ENCODE results near the gene DSCAM.
"Not testable (repeated sequence)": the region's sequence is repeated elsewhere in the genome, so short reads cannot be mapped to it uniquely, and the experiment has no call there.

Gene DSCAM

DNA sequence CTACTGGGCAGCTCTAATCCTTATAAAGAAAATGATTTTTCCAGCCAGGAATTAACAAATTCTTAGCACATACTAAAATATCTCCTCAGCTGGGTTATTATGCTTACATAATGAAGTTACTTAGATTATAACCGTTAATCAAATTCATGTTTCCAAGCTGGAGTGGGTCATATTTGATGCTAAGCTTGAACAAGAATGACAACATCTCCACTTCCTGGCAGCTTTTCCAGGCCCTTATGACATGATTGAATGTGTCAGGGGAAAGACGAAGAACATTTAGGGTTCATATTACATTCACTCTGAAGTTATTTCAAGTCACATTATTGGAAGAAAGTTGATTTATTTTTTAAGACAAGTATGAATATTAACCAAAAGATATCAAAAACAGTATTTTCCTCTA is 646.0 kb downstream of the DSCAM start:
- DNase-seq: no peak

- DNase-seq: no peak
Measured at GRCh38 chr21:40200126-40200525, 646.8 kb downstream of the DSCAM start.

GRCh38 chr21:40194185-40194980 is 652.6 kb downstream of the DSCAM start:
- DNase-seq: no peak

GRCh38 chr21:40191616-40192015 is 655.3 kb downstream of the DSCAM start:
- DNase-seq: no peak

- no peak for DNase-seq
Measured at GRCh38 chr21:40191196-40191595, 655.8 kb downstream of the DSCAM start.

DNA sequence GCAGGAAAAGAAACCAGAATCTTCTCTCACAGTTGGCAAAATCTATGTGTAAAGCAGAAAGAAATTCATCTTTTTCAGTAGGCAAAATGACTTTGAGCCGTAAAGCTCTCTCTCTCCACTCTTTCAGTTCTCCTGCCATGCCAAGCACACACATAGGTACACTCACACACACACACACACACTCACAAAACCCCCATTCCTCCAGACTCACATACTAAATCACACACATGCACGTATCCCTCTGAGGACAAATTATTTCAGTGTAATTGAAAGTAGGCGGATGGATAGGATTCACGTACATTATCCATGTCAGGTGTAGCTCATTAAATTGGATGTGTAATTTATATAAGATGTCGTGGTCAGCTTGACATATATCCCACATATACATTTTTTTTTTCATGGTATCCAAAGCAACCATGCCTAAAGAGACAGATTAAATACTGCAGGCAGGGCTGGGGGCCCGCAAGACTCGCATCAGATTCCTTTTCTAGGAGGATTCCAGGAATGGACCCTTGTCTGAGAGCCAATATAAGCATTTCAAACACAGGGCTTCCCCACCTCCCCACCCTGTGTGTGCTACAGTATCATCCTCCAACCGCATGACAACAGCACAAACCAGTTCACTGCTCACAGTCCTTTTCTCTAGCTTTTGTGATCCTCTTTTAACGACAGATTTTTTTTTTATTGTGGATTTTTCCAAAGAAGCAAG is 658.9 kb downstream of the DSCAM start:
- no peak for DNase-seq

GRCh38 chr21:40187244-40187643 is 659.7 kb downstream of the DSCAM start:
- DNase-seq: no peak

DNA sequence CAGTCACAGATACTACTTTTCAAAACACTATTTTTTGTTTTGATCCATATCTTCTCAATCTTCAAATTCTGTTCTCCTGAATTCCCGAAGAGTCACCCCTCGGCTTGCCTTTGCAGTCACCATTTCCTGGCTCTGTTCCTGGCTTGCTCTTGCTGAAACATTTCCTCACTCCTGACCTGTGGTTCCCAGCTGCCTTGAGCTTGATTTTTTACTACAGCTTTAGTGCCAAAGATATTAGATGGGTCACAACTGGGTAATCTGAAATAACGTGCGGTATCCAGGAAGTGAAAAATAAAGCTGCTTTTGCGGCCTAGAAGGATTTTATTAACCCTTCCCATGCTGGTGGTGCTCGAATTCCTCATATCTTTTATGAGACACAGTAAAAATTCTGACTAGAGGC is 660.9 kb downstream of the DSCAM start:
- no peak for DNase-seq

- no peak for DNase-seq
Measured at GRCh38 chr21:40185208-40185607, 661.8 kb downstream of the DSCAM start.

- DNase-seq: not testable (repeated sequence)
Measured at GRCh38 chr21:40182491-40182890, 664.5 kb downstream of the DSCAM start.

DNA sequence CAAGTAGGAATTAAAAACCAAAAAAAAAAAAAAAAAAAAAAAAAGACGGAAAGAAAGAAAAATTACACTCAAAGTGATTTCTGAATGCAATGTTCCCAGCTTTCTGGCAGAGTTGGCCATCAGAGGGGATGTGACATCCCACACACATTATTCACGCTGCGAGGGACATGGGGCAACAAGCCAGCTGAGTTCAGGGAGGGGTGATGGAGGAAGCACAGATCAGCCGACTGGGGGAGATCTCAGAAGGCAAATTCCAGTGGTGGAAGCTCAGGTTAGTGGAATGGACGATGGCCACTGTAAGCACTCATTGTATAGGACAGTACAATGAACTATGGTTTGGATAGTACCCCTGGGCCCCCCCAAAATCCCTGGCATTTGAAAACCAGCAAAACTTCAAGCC is 667.8 kb downstream of the DSCAM start:
- no peak for DNase-seq

GRCh38 chr21:40178726-40179125 is 668.2 kb downstream of the DSCAM start:
- DNase-seq: no peak

DNA sequence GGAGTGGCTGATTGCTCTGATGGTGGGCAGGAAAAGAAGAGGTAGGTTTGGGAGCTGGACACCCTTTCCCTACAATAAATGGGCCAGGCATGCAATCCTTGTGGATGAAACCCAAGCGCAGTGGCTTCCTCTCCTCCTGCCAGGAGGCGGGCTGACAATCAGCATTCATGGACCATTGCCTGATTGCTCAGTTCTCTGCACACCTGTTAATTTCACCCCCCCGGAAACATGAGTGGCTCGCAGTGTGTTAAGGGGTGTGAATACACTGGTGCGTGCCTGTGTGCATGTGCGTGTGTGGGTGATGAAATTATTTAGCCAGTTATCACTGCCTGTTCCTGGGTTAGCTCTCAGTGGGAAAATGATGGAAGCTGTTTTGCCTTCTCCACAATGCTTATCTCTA is 669.0 kb downstream of the DSCAM start:
- no peak for DNase-seq

- peak; percentile 34 for DNase-seq
Measured at GRCh38 chr21:40176724-40177123, 670.2 kb downstream of the DSCAM start.

DNA sequence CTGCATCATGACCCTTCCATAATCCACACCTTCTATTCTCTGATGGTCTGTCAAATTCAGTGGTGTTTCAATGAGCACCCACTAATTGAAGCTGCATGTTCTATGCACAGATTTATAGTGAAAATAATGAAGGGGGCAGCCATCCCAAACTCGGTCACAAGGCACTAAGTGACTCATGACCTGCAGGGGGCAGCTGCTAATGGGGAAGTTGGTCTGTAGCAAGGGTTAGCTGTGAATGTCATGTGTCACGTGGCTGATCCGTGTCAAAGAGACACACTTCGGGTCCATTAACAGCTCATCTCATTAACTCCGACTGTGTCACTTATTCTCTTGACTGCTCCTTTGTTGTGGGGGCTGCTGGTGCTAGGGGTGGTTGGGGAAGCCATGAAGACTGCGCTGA is 673.1 kb downstream of the DSCAM start:
- DNase-seq: no peak

DNA sequence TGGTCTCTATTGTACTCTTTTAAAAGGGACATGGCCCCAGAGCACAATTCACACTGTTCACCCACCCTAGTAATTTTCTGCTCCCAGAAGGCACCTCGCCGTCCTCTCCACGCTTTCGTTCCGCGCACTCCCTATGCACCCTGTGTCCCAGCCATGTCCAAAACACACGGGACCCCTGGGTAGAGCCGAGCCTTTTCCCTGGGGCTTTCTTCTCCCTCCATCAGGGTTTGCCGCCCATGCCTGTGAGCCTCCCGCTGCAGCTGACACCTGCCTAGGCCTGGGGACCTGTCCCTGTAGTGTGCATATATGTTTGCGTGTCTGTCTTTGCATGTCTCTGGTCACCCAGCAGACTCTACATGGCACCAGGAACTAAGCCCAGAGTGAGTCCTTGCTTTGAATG is 677.0 kb downstream of the DSCAM start:
- no peak for DNase-seq

- DNase-seq: no peak
Measured at GRCh38 chr21:40166291-40166843, 680.6 kb downstream of the DSCAM start.

DNA sequence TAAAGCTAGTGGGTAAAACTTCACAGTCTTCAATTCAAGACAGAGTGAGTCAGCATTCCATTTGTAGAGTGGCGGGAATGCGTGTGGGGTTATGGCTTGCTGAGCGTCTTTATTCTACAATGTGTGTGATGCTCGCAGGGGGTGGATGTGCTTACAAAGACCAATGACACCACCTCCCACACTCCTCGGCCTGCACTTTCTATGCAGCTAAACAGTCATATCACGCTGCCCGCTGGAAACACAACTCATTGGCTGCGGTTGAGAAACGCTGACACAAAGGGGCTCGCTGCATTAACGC is 681.2 kb downstream of the DSCAM start:
- no peak for DNase-seq

DNA sequence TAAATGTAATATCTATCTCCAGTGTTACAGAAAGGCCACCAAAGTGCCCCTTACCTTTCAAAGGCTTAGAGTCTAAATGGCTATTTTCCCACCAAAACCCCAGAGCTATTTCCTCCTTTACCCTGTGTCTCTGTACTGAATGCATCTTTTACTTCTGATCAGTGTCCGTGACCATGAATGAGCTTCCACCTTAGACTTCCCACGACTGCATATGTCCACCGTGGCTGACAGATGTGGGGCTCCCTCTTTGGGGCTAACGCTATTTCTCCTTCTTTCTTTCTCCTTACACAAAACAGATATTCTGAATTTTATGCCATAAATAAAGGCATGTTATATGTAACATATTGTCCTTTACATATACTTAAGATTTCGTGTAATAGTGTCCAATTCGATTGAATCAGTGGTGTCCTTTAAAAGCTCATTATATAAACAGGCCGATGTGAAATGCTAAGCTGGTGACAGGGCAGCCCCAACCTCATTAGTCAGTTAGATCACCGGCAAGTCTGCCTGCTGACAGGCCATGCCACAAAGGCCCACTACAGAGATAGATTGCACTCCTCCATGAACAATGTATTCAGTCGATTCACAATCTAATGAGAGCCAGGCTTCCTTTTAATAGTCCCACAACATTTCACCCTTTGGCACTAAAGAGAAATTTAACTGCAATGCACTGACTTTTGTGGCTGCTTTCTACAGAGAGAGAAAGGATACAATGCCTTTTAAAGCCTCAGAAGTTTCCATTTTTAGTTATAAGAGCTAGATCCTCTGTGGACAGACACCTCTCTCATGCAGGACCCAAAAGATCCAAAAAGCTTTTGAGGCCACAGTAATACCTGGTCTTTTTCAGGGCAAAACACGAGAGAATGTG is 681.8 kb downstream of the DSCAM start:
- DNase-seq: no peak

DNA sequence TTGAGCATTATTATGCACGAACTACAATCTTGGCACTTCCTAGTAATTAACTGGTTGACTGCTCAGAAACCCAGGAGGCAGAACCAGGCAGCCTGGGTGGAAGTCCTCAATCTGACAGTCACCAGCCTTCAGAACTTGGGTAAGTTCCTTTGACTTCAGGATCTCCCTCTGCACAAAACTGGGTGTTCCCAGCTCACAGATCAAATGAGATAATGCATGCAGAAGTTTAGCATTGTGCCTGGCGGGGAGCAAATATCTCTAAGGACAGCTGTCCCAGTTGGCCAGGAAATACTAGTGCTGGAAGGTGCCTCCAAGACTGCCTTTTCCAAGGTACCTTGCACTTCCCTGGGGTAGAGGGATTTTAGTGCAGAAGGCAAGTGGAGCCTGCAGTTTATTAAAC is 684.9 kb downstream of the DSCAM start:
- no peak for DNase-seq

DNA sequence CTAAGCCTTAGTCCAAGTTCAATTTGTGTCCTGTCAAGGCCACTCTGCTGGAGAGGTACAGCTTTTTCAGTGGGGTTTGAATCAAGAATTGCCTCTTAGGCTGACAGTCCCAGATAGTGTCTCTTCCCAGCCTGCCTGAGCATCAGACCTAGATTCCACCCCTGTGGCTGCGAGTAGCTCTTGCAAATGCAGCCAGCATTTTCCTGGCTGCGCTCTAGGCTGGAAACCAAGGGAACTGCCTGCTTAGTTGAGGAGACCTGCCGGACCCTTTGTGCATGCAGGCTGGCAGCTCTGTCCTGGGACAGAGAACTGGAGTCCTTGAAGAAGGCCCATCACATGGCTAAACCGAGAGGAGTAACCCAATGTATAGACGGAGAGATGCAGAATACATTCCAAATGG is 686.0 kb downstream of the DSCAM start:
- no peak for DNase-seq

- DNase-seq: no peak
Measured at GRCh38 chr21:40158366-40158765, 688.6 kb downstream of the DSCAM start.

DNA sequence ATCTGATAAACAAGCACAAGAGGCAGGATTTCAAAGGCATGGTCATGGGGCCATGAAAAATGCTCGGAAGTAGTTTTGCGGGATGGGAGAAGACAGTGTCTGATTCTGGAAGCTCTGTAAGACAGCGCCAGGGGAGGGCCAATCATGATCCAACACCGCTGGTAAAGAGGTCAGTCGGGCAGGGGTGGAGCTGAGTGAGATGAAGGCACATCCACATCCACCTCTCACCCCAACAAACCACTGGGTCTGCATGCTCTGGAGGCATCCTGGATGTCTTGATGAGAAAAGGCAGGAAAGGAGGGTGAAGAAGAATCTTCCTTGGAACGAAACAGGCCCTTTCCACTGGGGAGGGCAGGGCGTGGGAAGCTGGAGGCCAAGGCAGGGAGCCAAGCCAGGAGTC is 691.4 kb downstream of the DSCAM start:
- DNase-seq: no peak

DNA sequence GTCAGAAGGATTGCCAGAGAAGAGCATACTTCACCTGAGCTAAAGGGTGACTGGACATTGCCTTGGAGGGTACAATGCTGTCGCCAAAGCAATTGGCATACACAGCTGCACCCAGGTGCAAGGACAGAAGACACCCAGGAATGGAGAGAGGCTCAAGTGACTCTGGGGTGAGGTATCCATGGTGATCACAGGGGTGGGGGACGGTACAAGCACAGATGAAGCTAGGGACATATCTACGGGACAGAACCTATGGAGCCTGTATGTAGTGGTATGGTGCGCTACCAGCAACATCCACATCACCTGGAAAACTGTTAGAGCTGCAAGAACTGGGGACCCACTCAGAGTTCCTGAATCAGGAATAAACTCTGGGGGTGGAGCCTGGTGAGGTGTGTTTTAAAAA is 693.6 kb downstream of the DSCAM start:
- DNase-seq: no peak
